ENCODE measurements around the gene HK2. TPM values are rescaled to one million over a fixed set of nuclear protein-coding genes. Genes with fewer than 3 reads are reported as not detected.
"Not testable (repeated sequence)": the region's sequence is repeated elsewhere in the genome, so short reads cannot be mapped to it uniquely, and the experiment has no call there.

The HK2 gene
- polyA plus RNA-seq, 4 donors = 8.3 to 12.8 (median 10.0) TPM

- DNase-seq (ENCODE audit: low read depth in 4 of 4, low spot score in 2 of 4) = no peak
Measured at GRCh38 chr2:74891136-74891764, 57.3 kb downstream of the HK2 start.

DNA sequence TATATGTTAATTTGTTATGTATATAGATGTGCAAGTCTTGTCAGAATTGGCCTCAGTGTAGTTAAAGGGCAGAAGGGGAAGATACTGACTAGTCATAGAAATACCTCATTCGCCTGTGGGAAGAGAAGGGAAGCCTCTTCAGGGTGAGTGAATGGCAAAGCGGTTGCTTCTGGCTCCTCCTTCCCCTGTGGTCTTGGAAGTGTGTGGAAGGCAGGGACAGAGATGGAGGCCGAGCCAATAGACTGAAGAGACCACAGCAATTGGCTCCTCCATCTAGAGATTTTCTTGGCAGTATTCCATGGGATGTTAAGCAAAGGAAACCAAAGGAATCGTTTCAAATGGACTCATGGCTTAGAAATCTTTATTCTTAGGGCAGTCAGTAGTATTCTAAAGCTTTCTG is 57.9 kb downstream of the HK2 start:
- not testable (repeated sequence) for DNase-seq (ENCODE audit: low read depth in 4 of 4, low spot score in 2 of 4)

DNA sequence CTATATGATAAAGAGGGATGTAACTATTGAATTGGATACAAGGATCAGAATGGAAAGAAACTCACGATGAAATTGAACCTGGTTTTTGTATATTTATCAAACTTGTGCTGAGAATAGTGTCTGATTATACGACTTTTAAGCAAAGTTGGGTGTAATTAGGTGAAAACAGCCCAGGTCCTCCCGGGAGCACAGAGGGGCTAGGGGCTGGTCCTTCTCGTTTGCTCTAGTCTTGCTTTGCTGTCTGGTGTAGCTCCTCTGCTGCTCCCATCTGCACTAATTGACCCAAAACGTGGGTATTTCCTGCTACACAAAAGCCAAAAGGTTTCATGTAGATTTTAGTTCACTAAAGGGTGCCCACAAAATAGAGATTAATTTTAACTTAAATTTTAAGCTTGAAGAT is 58.7 kb downstream of the HK2 start:
- no peak for DNase-seq (ENCODE audit: low read depth in 4 of 4, low spot score in 2 of 4)

DNA sequence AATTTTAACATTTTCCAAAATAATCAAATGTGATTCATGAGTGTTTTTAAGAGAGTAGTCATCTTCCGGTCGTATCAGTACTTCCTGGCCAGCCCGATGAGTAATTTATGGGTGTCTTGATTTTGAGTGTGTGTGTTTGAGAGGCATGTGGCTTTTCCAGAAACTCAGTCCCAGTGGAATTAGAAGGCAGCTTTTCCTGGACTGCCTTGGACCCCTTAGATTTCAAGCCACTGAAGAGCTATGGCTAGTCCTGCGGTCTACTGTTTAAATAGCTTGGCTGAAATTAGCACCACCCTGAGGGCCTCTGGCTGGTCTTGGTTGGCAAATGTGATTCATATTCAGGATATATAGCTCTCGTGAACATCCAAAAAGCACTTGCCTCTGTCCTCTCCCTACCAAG is 59.4 kb downstream of the HK2 start:
- DNase-seq (ENCODE audit: low read depth in 4 of 4, low spot score in 2 of 4) = no peak

- DNase-seq (ENCODE audit: low read depth in 4 of 4, low spot score in 2 of 4) = no peak
Measured at GRCh38 chr2:74894272-74894981, 60.5 kb downstream of the HK2 start.

DNA sequence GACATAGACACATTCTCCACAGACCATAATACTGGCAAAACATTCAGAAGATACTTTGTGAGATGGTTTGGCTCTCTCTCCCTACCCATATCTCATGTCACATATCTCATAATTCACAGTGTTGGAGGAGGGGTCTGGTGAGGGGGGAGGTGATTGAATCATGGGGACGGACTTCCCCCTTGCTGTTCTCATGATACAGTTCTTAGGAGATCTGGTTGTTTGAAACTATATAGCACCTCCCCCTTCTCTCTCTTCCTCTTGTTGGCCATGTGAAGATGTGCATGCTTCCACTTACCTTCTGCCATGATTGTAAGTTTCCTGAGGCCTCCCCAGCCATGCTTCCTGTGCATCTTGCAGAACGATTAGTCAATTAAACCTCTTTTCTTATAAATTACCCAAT is 61.1 kb downstream of the HK2 start:
- no peak for DNase-seq (ENCODE audit: low read depth in 4 of 4, low spot score in 2 of 4)

DNA sequence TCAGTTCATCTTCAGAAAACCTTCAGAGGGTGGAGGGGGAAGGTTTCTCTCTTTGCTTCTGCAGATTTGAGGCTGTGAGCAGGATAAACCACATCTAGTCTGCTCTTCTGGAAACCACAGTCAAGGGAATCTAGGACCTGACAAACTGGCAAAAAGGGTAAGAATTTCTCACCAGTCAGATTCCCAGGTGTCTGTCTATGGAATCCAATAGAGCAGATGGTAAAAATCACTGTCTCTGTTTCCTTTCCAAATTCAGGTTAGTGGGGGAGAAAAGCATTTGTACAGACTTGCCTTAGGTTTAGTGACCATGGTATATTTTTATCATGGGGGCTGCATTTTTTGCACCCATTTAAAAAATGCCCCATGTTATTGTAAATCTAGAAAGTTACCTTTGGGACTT is 62.3 kb downstream of the HK2 start:
- DNase-seq (ENCODE audit: low read depth in 4 of 4, low spot score in 2 of 4) = no peak

GRCh38 chr2:74900225-74900624 is 66.3 kb downstream of the HK2 start:
- DNase-seq (ENCODE audit: low read depth in 4 of 4, low spot score in 2 of 4) = not testable (repeated sequence)

DNA sequence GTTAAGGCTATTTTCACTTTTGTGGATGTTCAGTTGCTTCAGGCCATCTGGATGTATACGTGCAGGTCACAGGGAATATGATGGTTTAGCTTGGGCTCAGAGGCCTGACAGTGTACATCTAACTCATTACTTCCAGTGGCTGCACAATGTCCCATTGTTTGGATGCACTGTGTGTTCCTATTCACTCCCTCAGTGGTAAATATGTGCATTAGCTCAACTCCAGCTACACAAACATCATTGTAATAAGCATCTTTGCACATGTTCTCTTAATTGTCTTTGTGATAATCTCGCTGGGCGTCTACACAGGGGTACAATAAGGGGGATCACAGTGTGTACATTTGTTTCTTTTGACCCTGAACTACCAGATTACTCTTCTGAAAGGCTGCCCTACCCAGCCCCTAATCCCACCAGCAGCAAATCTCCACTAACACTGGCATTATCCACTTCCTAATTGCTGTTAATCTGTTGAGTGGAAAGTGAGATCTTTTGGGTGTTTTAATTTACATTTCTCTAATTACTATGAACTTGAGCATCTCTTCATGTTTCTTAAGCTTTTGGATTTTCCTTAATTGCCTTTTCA is 68.4 kb downstream of the HK2 start:
- DNase-seq (ENCODE audit: low read depth in 4 of 4, low spot score in 2 of 4) = no peak

DNA sequence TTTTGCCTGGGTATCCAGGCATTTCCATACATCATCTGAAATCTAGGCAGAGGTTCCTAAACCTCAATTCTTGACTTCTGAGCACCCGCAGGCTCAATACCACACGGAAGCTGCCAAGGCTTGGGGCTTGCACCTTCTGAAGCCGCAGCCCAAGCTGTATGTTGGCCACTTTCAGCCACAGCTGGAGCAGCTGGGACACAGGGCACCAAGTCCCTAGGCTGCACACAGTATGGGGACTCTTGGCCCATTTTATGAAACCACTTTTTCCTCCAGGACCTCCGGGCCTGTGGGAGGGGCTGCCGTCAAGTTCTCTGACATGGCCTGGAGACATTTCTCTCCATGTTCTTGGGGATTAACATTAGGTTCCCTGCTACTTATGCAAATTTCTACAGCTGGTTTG is 72.5 kb downstream of the HK2 start:
- DNase-seq (ENCODE audit: low read depth in 4 of 4, low spot score in 2 of 4) = no peak

DNA sequence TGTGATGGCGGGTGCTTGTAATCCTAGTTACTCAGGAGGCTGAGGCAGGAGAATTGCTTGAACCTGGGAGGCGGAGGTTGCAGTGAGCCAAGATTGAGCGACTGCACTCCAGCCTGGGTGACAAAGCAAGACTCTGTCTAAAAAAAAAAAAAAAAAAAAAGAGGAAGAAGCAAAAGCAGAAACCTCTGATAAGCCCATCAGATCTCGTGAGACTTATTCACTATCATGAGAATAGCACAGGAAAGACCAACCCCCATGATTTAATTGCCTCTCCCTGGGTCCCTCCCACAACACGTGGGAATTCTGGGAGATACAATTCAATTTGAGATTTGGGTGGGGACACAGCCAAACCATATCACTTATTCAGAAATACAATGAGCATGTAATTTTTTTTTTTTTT is 73.6 kb downstream of the HK2 start:
- not testable (repeated sequence) for DNase-seq (ENCODE audit: low read depth in 4 of 4, low spot score in 2 of 4)

- no peak for DNase-seq (ENCODE audit: low read depth in 4 of 4, low spot score in 2 of 4)
Measured at GRCh38 chr2:74908748-74909444, 75.0 kb downstream of the HK2 start.

DNA sequence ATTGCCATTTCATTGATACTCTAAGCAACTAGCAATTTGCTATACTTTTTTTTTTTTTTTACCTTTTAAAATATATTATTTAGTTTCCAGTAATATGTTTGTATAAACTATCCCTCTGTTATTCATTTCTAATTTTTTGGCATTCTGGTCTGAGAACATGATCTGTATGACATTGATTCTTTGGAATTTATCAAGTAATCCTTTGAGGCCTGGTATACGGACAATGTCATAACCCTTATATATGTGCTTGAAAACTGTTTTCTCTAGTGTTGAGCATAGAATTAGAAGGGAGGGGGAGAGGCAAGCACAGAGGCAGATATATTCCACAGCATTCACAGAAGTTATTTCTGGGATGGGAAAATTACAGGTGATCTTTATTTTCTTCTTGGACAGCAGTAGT is 76.3 kb downstream of the HK2 start:
- DNase-seq (ENCODE audit: low read depth in 4 of 4, low spot score in 2 of 4) = no peak

- no peak for DNase-seq (ENCODE audit: low read depth in 4 of 4, low spot score in 2 of 4)
Measured at GRCh38 chr2:74911061-74911460, 77.1 kb downstream of the HK2 start.

DNA sequence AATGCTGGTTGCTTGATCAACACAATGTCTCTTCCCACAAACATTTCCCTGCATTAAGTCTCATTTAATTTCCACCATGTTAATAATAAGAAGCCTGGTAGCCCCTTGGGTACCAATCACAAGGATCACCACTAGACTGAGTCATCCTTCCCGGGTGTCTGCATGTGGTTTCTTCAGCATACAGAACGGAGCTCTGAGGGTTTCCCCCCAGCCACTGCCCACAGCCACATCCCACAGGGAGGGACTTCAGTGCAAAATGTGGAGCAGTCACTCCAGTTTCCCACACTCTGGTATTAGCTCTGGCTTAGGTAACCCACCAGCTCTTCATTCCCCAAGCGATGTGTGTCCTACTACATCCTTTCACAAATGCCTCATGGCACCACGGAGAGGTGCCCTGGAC is 81.8 kb downstream of the HK2 start:
- DNase-seq (ENCODE audit: low read depth in 4 of 4, low spot score in 2 of 4) = no peak

DNA sequence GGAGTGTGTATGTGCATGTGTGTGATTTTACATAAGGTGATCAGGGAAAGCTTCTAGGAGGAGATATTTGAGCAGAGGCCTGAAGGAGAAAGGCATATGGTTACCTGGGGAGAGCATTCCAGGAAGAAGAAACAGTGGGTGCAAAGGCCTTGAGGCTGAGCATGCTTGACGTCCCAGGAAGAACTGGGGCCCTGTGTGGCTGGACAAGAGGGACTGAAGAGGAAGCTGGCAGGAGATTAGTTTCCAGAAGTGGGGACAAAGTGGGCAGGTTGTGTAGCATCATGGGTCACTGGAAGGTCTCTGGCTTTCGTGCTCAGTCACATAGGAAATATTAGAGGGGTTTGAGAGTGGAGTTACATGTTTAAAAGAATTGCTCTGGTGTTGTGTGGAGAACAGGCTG is 82.5 kb downstream of the HK2 start:
- DNase-seq (ENCODE audit: low read depth in 4 of 4, low spot score in 2 of 4) = no peak

GRCh38 chr2:74917702-74918619 is 84.0 kb downstream of the HK2 start:
- DNase-seq (ENCODE audit: low read depth in 4 of 4, low spot score in 2 of 4) = no peak

DNA sequence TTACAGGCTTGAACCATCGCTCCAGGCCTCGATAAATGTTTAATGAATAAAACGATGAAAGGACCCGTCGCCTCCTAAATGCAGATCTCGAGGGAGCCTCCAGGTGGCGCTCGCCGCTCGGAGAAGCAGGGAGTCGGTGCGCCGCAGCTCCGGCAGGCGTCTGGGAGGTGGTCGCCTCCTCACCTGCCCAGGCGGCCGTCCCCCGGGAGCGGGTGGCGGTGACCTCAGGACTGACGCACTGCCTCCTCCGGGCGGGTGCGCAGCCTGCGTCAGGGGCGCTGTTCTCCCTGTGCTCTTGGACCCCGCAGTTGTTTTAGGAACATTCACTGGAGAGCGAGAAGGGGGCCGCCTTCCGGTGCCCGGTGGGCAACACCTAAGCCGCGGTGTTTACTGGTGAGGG is 85.9 kb downstream of the HK2 start:
- DNase-seq (ENCODE audit: low read depth in 4 of 4, low spot score in 2 of 4) = peak; percentile 4 to 46 (median 20)

DNA sequence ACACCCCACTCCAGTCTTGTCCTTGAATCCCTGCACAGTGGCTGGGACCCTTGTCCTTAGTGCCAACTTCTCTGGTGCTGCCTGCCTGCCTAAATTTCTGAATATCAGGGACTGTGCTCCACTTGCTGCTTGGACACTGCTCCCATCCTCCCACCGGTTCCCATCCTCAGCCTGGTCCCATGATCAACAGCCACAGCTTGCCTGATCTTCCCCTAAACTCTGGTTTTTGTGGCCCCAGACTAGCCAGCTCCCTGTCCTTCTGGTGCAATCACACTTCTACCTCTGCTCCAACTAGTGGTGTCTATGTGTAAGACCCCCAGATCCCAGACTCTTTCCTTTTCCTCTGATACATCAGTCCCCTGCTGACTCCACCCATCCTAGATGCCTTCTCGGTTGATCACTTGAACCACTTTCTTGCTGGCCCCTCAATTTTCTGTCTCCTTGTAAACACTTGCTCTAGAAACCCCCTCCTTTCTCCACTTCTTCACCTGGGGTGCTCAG is 87.4 kb downstream of the HK2 start:
- no peak for DNase-seq (ENCODE audit: low read depth in 4 of 4, low spot score in 2 of 4)

DNA sequence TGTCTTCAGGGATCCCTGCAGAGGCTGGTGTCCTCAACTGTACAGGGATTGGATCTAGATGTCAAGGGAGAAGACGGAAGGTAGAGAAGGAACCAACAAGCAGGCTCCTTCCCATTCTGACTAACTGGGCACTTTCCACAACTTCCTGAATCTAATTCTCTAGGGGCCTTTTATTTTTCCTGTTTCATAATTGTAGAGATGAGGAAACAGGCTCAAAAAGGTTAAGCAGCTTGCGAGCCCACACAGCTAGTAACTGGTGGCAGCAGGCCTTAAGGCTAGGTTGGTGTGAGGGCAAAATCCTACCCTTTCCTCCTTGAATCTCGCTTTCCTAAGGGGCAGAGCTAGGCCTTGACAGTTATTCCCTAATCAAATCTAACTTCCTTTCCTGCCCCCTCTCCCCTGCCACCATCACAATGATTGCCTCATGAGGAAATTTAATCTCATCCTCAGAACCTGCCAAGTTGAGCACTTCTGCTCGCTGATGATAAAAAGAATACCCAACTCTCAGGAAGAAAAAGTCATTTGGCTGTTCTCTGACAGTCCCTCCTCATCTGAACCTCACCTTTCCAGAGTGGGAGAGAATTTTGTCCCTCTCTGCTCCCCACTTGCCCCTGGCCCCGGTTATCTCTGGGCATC is 88.8 kb downstream of the HK2 start:
- DNase-seq (ENCODE audit: low read depth in 4 of 4, low spot score in 2 of 4) = no peak
